Skeletal muscle cell (primary cell): Measurements from ENCODE around the gene UBE2D2.
A peak's percentile ranks its signal among the peaks of the same experiment; 100 is the strongest.

Source experiments
- DNase-seq: peaks from one replicate; pipeline ENCODE4 v3.0.0-alpha.2; 2010; ENCODE audit warnings: low read depth
- H3K4me3 ChIP-seq: 2 replicates; pipeline ENCODE4 v1.5.1; 2011; ENCODE audit warnings: low read depth, mild to moderate bottlenecking, control low read depth, low read length, moderate library complexity

Gene UBE2D2

DNA sequence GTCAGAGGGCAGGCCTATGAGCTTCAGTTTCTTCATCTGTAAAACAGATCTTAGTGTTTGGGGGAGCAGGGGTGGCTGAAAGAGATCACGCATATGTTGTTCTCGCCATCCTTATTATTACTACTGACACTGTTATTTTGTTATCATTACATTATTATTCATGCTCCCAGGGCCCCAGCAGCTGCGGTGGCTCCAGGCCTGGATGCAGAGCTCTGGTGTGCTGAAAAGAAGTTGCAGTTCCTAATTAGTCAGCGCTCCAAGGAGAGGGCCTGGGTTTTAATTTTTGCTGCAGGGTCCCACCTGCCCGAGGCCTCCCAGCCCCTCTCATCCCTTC, 106.6 kb downstream of the UBE2D2 start:
- no peak for DNase-seq
- peak overlapping the region; percentile 30 for H3K4me3 ChIP-seq

DNA sequence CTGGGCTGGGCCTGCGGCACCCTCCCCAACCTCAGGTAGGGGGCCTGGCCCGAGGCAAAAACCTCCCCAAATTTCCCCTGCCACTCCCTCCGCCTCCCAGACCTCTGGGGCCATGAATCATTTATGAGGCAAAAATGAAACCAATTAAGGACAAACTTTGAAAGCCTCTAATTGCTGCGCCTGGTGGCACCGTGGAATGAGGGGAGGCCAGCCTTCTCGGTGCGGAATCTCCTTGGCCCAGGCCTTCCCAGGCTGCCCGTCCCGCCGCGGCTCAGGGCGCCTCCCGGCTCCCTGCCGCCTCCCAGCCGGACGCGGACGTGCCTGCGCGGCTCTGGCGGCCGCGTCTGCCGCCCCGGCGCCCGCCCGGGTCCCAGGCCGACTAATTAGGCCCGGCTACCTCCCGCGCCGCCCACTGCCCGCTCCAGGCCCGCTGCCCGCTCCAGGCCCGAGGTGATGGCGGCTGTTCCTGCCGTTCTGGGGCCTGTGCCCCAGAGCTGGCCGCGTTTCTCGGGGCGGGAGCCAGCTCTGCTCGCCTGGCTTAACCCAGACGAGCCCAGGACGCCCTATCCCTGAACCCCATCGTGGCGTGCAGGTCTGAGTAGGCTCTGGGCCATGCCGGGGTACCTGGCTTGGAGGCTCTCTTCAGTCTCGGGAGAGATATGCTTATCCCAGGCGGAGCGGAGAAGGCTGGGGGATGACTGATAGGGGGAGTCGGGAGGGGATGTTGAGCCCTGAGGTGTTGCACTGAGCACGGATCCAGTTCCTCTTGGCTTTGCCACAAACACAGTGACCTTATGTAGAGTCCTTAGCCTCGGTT, 107.1 kb downstream of the UBE2D2 start:
- H3K4me3 ChIP-seq: peak overlapping the region; percentile 31
- DNase-seq: no peak

DNA sequence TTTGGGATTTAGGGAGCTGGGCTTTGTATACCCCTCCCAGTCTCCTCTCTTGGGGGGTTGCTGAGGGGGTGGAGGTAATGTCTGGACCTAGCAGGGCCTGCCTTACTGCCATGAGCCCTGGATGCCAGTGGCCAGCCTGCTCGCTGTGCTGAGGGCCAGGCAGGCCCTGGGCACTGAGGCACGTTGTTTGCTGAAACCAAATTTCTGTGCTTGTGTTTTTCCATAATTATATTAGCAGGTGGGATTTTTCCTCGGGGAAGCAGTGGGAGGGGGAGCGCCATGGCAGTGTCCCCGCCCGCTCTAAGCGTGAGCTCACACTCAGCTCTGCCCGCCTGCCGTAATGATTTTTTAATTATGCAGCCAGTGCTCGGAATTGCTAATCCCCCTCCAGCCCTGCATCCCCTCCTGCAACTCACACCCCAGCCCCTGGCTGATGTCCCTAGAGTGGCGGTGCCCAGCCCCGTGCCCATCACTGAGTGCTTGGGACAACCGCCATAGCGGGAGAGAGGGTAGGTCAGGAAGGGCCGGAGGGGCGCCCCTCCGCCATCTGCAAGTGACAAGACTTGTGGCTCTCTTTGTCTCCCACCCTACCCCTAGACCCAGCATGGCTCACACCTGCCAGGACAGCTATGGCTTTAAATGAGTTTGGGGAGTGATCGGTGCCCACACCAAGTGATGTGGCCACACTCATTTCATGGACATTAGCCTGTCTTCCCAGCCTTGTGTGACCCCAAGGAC, 108.0 kb downstream of the UBE2D2 start:
- no peak overlapping the region for H3K4me3 ChIP-seq
- no peak for DNase-seq

DNA sequence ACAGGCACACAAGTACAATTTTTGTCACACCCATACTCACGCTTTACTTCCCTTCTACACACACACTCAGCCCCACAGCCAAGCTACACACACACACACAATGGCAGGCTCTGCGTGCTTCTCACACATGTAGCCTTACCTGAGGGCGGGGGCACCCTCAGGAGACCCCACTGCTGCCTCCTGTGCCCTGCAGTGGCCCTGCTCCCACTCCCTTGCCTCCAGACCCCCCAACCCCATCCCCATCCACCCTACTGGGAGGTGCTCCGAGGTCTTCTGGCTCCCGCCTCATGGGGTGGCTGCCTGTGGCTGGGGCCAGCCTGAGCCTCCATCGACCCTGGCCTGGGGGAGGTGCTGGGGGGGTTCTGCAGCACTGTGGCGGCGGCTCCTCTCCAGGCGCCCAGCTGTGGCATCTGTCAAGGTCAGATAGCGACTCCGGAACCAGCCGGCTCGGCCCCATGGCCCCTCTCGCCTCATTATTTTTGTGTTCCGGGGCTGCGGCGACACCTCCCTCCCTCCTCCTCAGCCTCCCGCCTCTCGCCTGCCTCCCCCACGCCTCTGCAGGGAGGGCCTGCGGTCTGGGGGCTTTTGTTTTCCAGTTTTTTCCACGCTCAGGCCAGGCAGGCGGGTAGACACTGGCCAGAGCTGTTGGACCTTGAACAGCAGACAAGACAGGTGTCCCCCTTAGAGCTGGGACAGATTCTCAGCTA, 108.7 kb downstream of the UBE2D2 start:
- no peak for DNase-seq
- no peak overlapping the region for H3K4me3 ChIP-seq

DNA sequence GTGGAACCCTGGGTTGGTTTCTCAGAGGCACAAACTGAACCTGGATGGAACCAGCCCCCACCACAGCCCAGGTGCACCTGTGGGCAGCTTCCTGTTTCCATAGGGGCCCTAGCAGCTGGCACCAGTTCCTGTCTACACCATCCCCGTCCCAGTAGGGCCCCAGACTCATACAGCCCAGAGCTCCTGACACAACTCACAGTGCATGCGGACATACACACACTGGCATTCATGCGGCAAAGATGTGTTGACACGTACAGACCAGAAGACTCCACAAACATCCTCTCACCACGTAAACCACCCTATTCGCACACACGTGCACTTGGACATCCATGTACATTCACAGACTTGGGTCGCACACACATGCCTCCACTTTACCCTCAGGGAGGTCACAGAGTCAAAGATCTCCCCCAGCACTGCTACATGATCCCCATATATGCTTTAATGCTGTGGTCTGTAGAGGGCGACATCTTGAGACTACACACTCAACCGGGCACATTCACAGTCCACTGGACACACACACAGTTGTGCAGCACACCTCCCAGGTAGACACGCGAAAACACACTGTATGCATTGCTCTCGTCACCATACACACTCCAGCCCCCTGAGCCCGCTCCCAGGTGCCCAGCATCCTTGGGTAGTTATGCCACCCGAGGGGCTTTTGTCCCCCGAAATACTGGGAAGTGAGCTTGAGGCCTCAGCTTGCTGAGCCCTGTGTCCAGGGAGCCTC, 109.4 kb downstream of the UBE2D2 start:
- DNase-seq: no peak
- H3K4me3 ChIP-seq: no peak overlapping the region

DNA sequence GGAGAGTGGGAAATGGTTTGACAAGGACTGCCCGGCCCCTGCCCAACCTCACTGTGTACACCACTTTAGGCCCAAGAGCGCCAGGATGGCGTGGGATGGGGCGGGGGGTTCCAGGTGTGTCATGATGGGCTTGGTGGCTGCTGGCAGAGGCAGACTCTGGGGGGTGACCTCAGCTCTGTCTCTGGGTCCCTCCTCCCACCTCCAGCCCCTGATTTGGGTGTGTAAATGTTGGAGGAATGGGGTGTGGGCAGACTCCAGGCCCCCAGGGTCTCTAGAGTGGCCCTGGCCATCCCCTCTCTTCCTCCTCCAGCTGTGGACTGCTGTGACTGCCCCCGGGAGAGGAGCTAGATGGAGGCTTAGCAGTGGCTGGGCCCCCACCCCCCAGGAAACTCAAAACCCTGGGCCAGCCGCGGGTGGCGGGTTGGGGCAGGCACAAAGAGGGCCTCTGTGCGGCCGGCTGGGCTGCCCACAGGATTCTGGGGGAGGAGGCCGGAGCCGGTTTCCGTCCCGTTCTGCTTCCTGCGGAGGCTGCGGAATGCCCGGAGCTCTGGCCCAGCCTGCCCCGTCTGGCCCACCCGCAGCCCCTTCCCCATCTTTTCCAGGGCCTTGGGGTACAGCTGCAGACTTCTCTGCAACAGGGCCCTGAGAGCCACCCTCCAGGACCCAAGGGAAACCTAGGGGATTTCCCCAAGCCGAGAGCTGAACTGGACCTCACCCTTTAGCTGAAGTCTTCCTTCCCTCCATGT, 110.1 kb downstream of the UBE2D2 start:
- no peak for DNase-seq
- H3K4me3 ChIP-seq: no peak overlapping the region

GRCh38 chr5:139675213-139675612, 114.1 kb downstream of the UBE2D2 start:
- H3K4me3 ChIP-seq: no peak overlapping the region
- DNase-seq: no peak

- DNase-seq: no peak
- H3K4me3 ChIP-seq: no peak overlapping the region
Measured at GRCh38 chr5:139675825-139676224, 114.7 kb downstream of the UBE2D2 start.

DNA sequence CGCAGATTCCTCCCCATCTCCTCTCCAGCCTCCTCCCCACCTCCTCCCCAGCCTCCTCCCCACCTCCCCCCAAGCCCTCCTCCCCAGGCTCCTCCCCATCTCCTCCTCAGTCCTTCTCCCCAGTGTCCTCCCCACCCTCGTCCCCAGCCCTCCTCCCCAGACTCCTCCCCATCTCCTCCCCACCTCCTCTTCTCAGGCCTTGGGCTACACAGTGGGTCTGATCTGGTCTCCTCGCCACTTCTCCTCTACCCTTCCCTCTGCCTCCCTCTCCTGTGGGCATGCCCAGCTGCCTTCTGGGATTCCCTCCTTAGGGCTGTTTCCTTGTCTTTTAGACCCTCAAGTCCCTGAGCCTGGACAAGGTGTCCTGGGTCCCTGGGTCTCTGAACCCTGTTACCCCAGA, 115.3 kb downstream of the UBE2D2 start:
- no peak overlapping the region for H3K4me3 ChIP-seq
- no peak for DNase-seq

- no peak for DNase-seq
- no peak overlapping the region for H3K4me3 ChIP-seq
Measured at GRCh38 chr5:139676951-139677735, 116.0 kb downstream of the UBE2D2 start.
